K562 (cell line): ENCODE results near the gene ARHGDIB.

Experiments used
- ATF7 ChIP-seq: fragments of 450-650 bp; IDR thresholded peaks from 2 replicates; pipeline ENCODE4 v1.7.1; 2014; ENCODE audit warnings: mild to moderate bottlenecking, moderate library complexity
- CTCF ChIP-seq, 3 experiments: IDR thresholded peaks in 2 of 3; conservative IDR thresholded peaks in 1 of 3; 2 replicates each; pipeline ENCODE4 v1.5.1; 2011 to 2012; ENCODE audit warnings: low read length in 3 of 3, mild to moderate bottlenecking in 3 of 3, control low read depth in 2 of 3, improper control_type of control experiment in 1 of 3, inconsistent platforms in 1 of 3, low read depth in 1 of 3, mixed read lengths in 1 of 3, moderate library complexity in 1 of 3; ENCODE audit not compliant: insufficient read depth in 2 of 3
- ESRRA ChIP-seq: fragments of 450-650 bp; IDR thresholded peaks from 2 replicates; pipeline ENCODE4 v1.6.1; 2014; ENCODE audit warnings: low read depth, mild to moderate bottlenecking, moderate library complexity, borderline replicate concordance
- POLR2AphosphoS5 ChIP-seq: IDR thresholded peaks from 2 replicates; pipeline ENCODE4 v1.6.1; 2011; ENCODE audit warnings: mild to moderate bottlenecking, low read depth, low read length, moderate library complexity; ENCODE audit not compliant: control insufficient read depth, insufficient read depth
- ZC3H11A ChIP-seq: IDR thresholded peaks from 2 replicates; pipeline ENCODE4 v1.6.1; 2012; ENCODE audit warnings: low read depth, low read length, improper control_type of control experiment
- ZNF212 ChIP-seq: fragments of 450-650 bp; formaldehyde crosslinking; IDR thresholded peaks from 2 replicates; pipeline ENCODE4 v1.4.0; 2020; ENCODE audit warnings: mild to moderate bottlenecking

GRCh38 chr12:14901228-14901562, 60.2 kb downstream of the ARHGDIB start:
- no peak for TF ChIP-seq ESRRA
- TF ChIP-seq ZNF212 (CRISPR knock-in tag): no peak
- no peak for TF ChIP-seq ATF7
- TF ChIP-seq CTCF (IDR thresholded peaks at IDR 0.05 in 2 of 3, conservative IDR thresholded peaks at IDR 0.05 in 1 of 3; ENCODE audit: insufficient read depth in 2 of 3, low read depth in 1 of 3, low read length in 3 of 3): no peak
- TF ChIP-seq POLR2AphosphoS5: no peak
- no peak for TF ChIP-seq ZC3H11A
